H9 (cell line): ENCODE data around the gene ACAA2. TPM values are rescaled to one million over a fixed set of nuclear protein-coding genes. Genes with fewer than 3 reads are reported as not detected.

Experiments
- DNase-seq: peaks from one replicate; pipeline ENCODE4 v3.0.0-alpha.2; 2017
- H2AFZ ChIP-seq: one replicate; pipeline ENCODE4 v1.6.1; 2013; ENCODE audit warnings: mild to moderate bottlenecking, low read length, control low read depth, moderate library complexity
- H2AK5ac ChIP-seq: 2 replicates; pipeline ENCODE4 v1.6.1; 2013; ENCODE audit warnings: low read length, control low read depth, mixed read lengths; ENCODE audit not compliant: insufficient read length
- H2BK120ac ChIP-seq: one replicate; pipeline ENCODE4 v1.6.1; 2013; ENCODE audit warnings: low read depth, mild to moderate bottlenecking, low read length, control low read depth, inconsistent platforms; ENCODE audit not compliant: poor library complexity, severe bottlenecking
- H2BK12ac ChIP-seq: 2 replicates; pipeline ENCODE4 v1.6.1; 2013; ENCODE audit warnings: low read length, control low read depth, mixed read lengths, low read depth; ENCODE audit not compliant: insufficient read length
- H2BK15ac ChIP-seq: 2 replicates; pipeline ENCODE4 v1.6.1; 2013; ENCODE audit warnings: low read depth, low read length, control low read depth
- H2BK20ac ChIP-seq: one replicate; pipeline ENCODE4 v1.6.1; 2013; ENCODE audit warnings: low read depth, mild to moderate bottlenecking, low read length, control low read depth, inconsistent platforms; ENCODE audit not compliant: poor library complexity, severe bottlenecking
- H2BK5ac ChIP-seq: 2 replicates; pipeline ENCODE4 v1.6.1; 2013; ENCODE audit warnings: low read length, control low read depth, mixed read lengths; ENCODE audit not compliant: insufficient read length
- H3K14ac ChIP-seq: 2 replicates; pipeline ENCODE4 v1.6.1; 2013; ENCODE audit warnings: low read length, control low read depth; ENCODE audit not compliant: insufficient read depth
- H3K18ac ChIP-seq: 2 replicates; pipeline ENCODE4 v1.6.1; 2013; ENCODE audit warnings: low read depth, mild to moderate bottlenecking, mixed read lengths, low read length, control low read depth; ENCODE audit not compliant: insufficient read length
- H3K23ac ChIP-seq: 2 replicates; pipeline ENCODE4 v1.6.1; 2013; ENCODE audit warnings: low read length, control low read depth, mixed read lengths, low read depth; ENCODE audit not compliant: insufficient read length
- H3K23me2 ChIP-seq: 2 replicates; pipeline ENCODE4 v1.6.1; 2013; ENCODE audit warnings: low read depth, mild to moderate bottlenecking, mixed read lengths, low read length, control low read depth; ENCODE audit not compliant: insufficient read length, poor library complexity, severe bottlenecking
- H3K27ac ChIP-seq: 2 replicates; pipeline ENCODE4 v1.5.1; 2013; ENCODE audit warnings: low read length, control low read depth, mixed read lengths, low read depth; ENCODE audit not compliant: insufficient read length
- H3K27me3 ChIP-seq: 2 replicates; pipeline ENCODE4 v1.6.1; 2013; ENCODE audit warnings: low read length, control low read depth, inconsistent platforms; ENCODE audit not compliant: insufficient read depth
- H3K4ac ChIP-seq: 2 replicates; pipeline ENCODE4 v1.6.1; 2013; ENCODE audit warnings: low read depth, mild to moderate bottlenecking, control low read depth, inconsistent platforms, low read length, moderate library complexity
- H3K4me1 ChIP-seq: 2 replicates; pipeline ENCODE4 v1.6.1; 2013; ENCODE audit warnings: low read length, control low read depth, inconsistent platforms; ENCODE audit not compliant: insufficient read depth
- H3K4me2 ChIP-seq: 2 replicates; pipeline ENCODE4 v1.6.1; 2013; ENCODE audit warnings: low read length, control low read depth, mixed read lengths; ENCODE audit not compliant: insufficient read length, insufficient read depth
- H3K56ac ChIP-seq: 2 replicates; pipeline ENCODE4 v1.6.1; 2013; ENCODE audit warnings: low read depth, mild to moderate bottlenecking, mixed read lengths, low read length, control low read depth; ENCODE audit not compliant: insufficient read length
- H3K79me1 ChIP-seq: 2 replicates; pipeline ENCODE4 v1.6.1; 2013; ENCODE audit warnings: low read depth, mild to moderate bottlenecking, moderate library complexity, low read length, control low read depth, inconsistent platforms; ENCODE audit not compliant: insufficient read depth, poor library complexity, severe bottlenecking
- H3K79me2 ChIP-seq: 2 replicates; pipeline ENCODE4 v1.6.1; 2013; ENCODE audit warnings: low read length, control low read depth, inconsistent platforms; ENCODE audit not compliant: insufficient read depth
- H3K9ac ChIP-seq: 2 replicates; pipeline ENCODE4 v1.6.1; 2013; ENCODE audit warnings: low read length, control low read depth, mixed read lengths; ENCODE audit not compliant: insufficient read length; ENCODE audit errors: extremely low read depth
- H3K9me3 ChIP-seq: one replicate; pipeline ENCODE4 v1.6.1; 2013; ENCODE audit warnings: low read depth, low read length, inconsistent platforms; ENCODE audit not compliant: control insufficient read depth
- H3T11ph ChIP-seq: one replicate; pipeline ENCODE4 v1.6.1; 2013; ENCODE audit warnings: mild to moderate bottlenecking, low read length, control low read depth, inconsistent platforms
- H4K20me1 ChIP-seq: one replicate; pipeline ENCODE4 v1.6.1; 2013; ENCODE audit not compliant: control insufficient read depth, insufficient read length, insufficient read depth
- H4K5ac ChIP-seq: 2 replicates; pipeline ENCODE4 v1.6.1; 2013; ENCODE audit warnings: low read depth, mild to moderate bottlenecking, mixed read lengths, low read length, control low read depth; ENCODE audit not compliant: insufficient read length
- H4K8ac ChIP-seq: replicated peaks from 2 replicates; pipeline ENCODE4 v1.6.1; 2013; ENCODE audit warnings: low read length, control low read depth, mixed read lengths, low read depth; ENCODE audit not compliant: insufficient read length
- H4K91ac ChIP-seq: 2 replicates; pipeline ENCODE4 v1.6.1; 2013; ENCODE audit warnings: low read depth, mild to moderate bottlenecking, moderate library complexity, mixed read lengths, low read length, control low read depth; ENCODE audit not compliant: insufficient read length
- H3K27ac Mint-ChIP-seq, 3 experiments: 2 replicates in 2 of 3; 3 replicates in 1 of 3; pipeline ENCODE4 v1.8.0; 2020 to 2021; ENCODE audit warnings: mixed read lengths in 3 of 3, mild to moderate bottlenecking in 1 of 3, moderate library complexity in 1 of 3
- H3K27me3 Mint-ChIP-seq: 2 replicates; pipeline ENCODE4 v1.8.0; 2021; ENCODE audit warnings: low read depth, mild to moderate bottlenecking, moderate library complexity, mixed read lengths
- H3K36me3 Mint-ChIP-seq, 3 experiments: 2 replicates in 2 of 3; 3 replicates in 1 of 3; pipeline ENCODE4 v1.8.0; 2020 to 2021; ENCODE audit warnings: low read depth in 3 of 3, mixed read lengths in 3 of 3; ENCODE audit not compliant: insufficient read depth in 1 of 3
- H3K4me1 Mint-ChIP-seq, 2 experiments: 2 replicates each; pipeline ENCODE4 v1.8.0; 2020; ENCODE audit warnings: mixed read lengths in 2 of 2
- H3K4me3 Mint-ChIP-seq, 2 experiments: 2 replicates in 1 of 2; 3 replicates in 1 of 2; pipeline ENCODE4 v1.8.0; 2020 to 2021; ENCODE audit warnings: mild to moderate bottlenecking in 2 of 2, mixed read lengths in 2 of 2, moderate library complexity in 1 of 2
- H3K9me3 Mint-ChIP-seq, 2 experiments: 2 replicates in 1 of 2; 3 replicates in 1 of 2; pipeline ENCODE4 v1.8.0; 2020; ENCODE audit warnings: mild to moderate bottlenecking in 2 of 2, mixed read lengths in 2 of 2, moderate library complexity in 1 of 2
- WGBS: extraction: QIAGEN DNeasy Blood & Tissue Kit; methylation state at CpG from one replicate; pipeline ENCODE4 v1.1.7; 2013; ENCODE audit warnings: missing lambda C conversion rate, low lambda C conversion rate, mixed read lengths; ENCODE audit not compliant: insufficient read length; ENCODE audit errors: extremely low coverage; 5-methylcytosine and 5-hydroxymethylcytosine counted together
- total RNA-seq: library from RNA; stranded (reverse); gene quantifications from 2 replicates; pipeline ENCODE4 v1.2.1, GENCODE V29; 2021
- TF ChIP-seq, protein P1 (sequence below): fragments of 200-600 bp; sonication (generic); conservative IDR thresholded peaks from 3 replicates; pipeline ENCODE4 v1.8.0; 2021; ENCODE audit warnings: antibody characterized with exemption, mild to moderate bottlenecking

The ACAA2 gene
- total RNA-seq, 1 experiment from 2014 or later, result 115 TPM

DNA sequence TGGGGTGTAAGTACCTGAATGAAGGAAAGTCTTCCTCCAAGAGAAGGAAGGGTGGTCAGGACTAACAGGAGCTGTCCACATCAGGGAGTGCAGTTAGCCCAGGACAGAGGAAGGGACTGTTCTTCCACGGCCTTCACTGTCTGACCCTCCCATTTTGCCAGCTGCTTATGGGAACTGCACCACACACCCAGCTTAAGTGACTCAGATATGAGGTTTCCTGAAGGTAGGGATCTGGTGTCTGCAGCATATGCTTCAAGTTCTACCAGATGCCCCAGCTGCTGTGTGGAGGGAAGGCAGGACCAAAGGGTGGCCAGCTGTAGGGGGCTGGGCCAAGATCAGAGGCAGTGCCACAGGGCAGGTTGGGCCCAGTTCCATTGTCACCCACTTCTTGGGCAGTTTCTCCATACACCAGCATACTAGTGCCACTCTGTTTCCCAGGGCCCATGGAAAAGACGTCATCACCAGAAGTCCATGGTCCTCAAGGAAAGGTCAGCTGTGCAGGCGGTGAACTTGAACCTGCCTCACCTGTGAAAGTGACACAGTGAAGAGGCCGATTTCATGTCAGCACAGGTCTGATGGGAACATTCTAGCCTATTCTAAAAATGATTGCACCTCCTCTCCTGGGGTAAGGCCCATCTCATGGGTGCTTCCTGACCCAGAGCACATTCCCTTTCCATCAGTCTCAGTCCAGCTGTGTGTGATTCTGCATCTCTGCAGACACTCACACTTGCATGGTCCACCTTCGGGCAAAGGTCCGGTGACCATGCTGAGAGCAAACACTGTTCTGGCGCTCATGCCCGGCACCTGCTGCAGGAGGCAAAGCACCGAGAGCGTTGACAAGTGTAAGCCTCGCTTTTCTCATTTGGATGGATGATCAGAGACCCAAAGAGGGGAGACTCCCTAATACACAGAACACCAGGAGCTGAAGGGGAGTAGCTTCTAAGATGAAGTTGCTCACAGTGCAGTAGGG is 68.0 kb downstream of the ACAA2 start:
- no peak overlapping the region for H2BK20ac ChIP-seq
- no CpG with 5 or more reads among the region's 11 CpGs for WGBS

More for the DNA sequence above, 68.0 kb downstream of the ACAA2 start:
- Histone ChIP-seq H2AK5ac (no peak overlapping the region), H3K27me3 (no peaks in the 10 kb centered on the region), H2BK5ac (no peak overlapping the region), H3K27ac (no peak overlapping the region), H4K20me1 (no peaks in the 10 kb centered on the region), H4K5ac (no peak overlapping the region), H4K91ac (no peak overlapping the region), H3K14ac (no peak overlapping the region), H3K23me2 (no peaks in the 10 kb centered on the region), H3K4me1 (0 out of 2 replicates have a peak, but pooled peaks cover 2% of the 10 kb centered on the region), H3K79me2 (no peaks in the 10 kb centered on the region), H3K4ac (no peak overlapping the region), H3K56ac (no peak overlapping the region), H2BK15ac (no peak overlapping the region), H3K9ac (no peak overlapping the region), H3T11ph (no peak overlapping the region), H2BK120ac (no peak overlapping the region), H2AFZ (no peak overlapping the region), H3K9me3 (no peaks in the 10 kb centered on the region), H2BK12ac (no peak overlapping the region), H3K79me1 (no peaks in the 10 kb centered on the region), H4K8ac (no peak overlapping the region), H3K23ac (no peak overlapping the region), H3K18ac (no peak overlapping the region), H3K4me2 (no peak overlapping the region)
- DNase-seq, result no peak
- Mint-ChIP-seq H3K4me1 (peaks cover 14 to 28% of the 10 kb centered on the region in 2 experiments), H3K27me3 (no peaks in the 10 kb centered on the region; the same call in none of the 2 replicates), H3K27ac (0 out of 7 replicates have a peak overlapping the region, but pooled peaks of 1 of the 3 experiments have one; percentile 2), H3K36me3 (no peaks in the 10 kb centered on the region; a peak in 1 of 7 replicates), H3K4me3 (no peak overlapping the region), H3K9me3 (no peaks in the 10 kb centered on the region; a peak in 1 of 5 replicates)
- TF ChIP-seq, protein P1, sequence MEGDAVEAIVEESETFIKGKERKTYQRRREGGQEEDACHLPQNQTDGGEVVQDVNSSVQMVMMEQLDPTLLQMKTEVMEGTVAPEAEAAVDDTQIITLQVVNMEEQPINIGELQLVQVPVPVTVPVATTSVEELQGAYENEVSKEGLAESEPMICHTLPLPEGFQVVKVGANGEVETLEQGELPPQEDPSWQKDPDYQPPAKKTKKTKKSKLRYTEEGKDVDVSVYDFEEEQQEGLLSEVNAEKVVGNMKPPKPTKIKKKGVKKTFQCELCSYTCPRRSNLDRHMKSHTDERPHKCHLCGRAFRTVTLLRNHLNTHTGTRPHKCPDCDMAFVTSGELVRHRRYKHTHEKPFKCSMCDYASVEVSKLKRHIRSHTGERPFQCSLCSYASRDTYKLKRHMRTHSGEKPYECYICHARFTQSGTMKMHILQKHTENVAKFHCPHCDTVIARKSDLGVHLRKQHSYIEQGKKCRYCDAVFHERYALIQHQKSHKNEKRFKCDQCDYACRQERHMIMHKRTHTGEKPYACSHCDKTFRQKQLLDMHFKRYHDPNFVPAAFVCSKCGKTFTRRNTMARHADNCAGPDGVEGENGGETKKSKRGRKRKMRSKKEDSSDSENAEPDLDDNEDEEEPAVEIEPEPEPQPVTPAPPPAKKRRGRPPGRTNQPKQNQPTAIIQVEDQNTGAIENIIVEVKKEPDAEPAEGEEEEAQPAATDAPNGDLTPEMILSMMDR, result no peak
